ENCODE measurements around the gene IGFBP7. TPM values are rescaled to one million over a fixed set of nuclear protein-coding genes. Genes with fewer than 3 reads are reported as not detected.

IGFBP7 gene
- total RNA-seq, 1 donor = 234 TPM

- peak; percentile 37 for DNase-seq (ENCODE audit: low read depth)
Measured at GRCh38 chr4:57147335-57148060, 37.3 kb upstream of the IGFBP7 start.

GRCh38 chr4:57146444-57146843 is 36.3 kb upstream of the IGFBP7 start:
- no peak overlapping the region for H3K4me3 ChIP-seq (ENCODE audit: low read depth, low read length)
- TF ChIP-seq CTCF (IDR thresholded peaks at IDR 0.05; ENCODE audit: insufficient read depth, low read depth, low read length) = no peak
- no peak for DNase-seq (ENCODE audit: low read depth)

More at GRCh38 chr4:57147335-57148060, 37.3 kb upstream of the IGFBP7 start:
- no peak overlapping the region for H3K4me3 ChIP-seq (ENCODE audit: low read depth, low read length)
- no peak for TF ChIP-seq CTCF (IDR thresholded peaks at IDR 0.05; ENCODE audit: insufficient read depth, low read depth, low read length)

GRCh38 chr4:57144466-57144865 is 34.3 kb upstream of the IGFBP7 start:
- H3K4me3 ChIP-seq (ENCODE audit: low read depth, low read length) = no peak overlapping the region
- no peak for TF ChIP-seq CTCF (IDR thresholded peaks at IDR 0.05; ENCODE audit: insufficient read depth, low read depth, low read length)
- DNase-seq (ENCODE audit: low read depth) = no peak

- no peak for TF ChIP-seq CTCF (IDR thresholded peaks at IDR 0.05; ENCODE audit: insufficient read depth, low read depth, low read length)
- no peak for DNase-seq (ENCODE audit: low read depth)
Measured at GRCh38 chr4:57139783-57140182, 29.6 kb upstream of the IGFBP7 start.

GRCh38 chr4:57137261-57137660 is 27.1 kb upstream of the IGFBP7 start:
- DNase-seq (ENCODE audit: low read depth) = no peak
- TF ChIP-seq CTCF (IDR thresholded peaks at IDR 0.05; ENCODE audit: insufficient read depth, low read depth, low read length) = no peak
- H3K4me3 ChIP-seq (ENCODE audit: low read depth, low read length) = no peak overlapping the region

More at GRCh38 chr4:57139783-57140182, 29.6 kb upstream of the IGFBP7 start:
- no peak overlapping the region for H3K4me3 ChIP-seq (ENCODE audit: low read depth, low read length)

- no peak for TF ChIP-seq CTCF (IDR thresholded peaks at IDR 0.05; ENCODE audit: insufficient read depth, low read depth, low read length)
- no peak overlapping the region for H3K4me3 ChIP-seq (ENCODE audit: low read depth, low read length)
- no peak for DNase-seq (ENCODE audit: low read depth)
Measured at GRCh38 chr4:57136281-57136680, 26.1 kb upstream of the IGFBP7 start.

GRCh38 chr4:57132743-57133137 is 22.6 kb upstream of the IGFBP7 start:
- H3K4me3 ChIP-seq (ENCODE audit: low read depth, low read length) = no peak overlapping the region
- TF ChIP-seq CTCF (IDR thresholded peaks at IDR 0.05; ENCODE audit: insufficient read depth, low read depth, low read length) = no peak
- DNase-seq (ENCODE audit: low read depth) = no peak

Measured in fibroblast of villous mesenchyme (primary cell).